ENCODE measurements around the gene OR7D2.
A peak's percentile ranks its signal among the peaks of the same experiment; 100 is the strongest.
"Not testable (repeated sequence)": the region's sequence is repeated elsewhere in the genome, so short reads cannot be mapped to it uniquely, and the experiment has no call there.

OR7D2 gene

DNA sequence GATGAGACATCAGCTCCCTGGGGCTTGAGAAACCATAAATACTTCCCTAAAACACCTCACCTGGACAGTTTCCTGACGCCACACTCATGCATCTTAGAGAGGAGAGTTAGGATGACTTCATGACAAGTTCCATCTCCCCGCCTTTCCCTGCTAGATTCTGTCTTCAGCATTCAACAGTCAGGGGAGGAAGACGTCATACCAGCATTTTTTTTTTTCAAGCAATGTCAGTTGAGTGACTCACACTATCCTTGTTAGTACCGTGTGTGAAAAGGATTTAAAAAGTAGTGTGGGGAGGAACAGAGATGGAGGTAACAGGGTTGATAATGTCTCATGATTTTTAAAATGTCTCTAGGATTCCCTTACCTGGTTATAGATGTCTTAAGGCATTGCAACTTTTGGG is at the start of gene OR7D2:
TSS of gene OR7D2 (plus strand) at position 79 of the 400 bp plus-strand sequence. CDS start 6,803 bp downstream, outside the sequence.
- no peak for DNase-seq (ENCODE audit: low read depth)

DNA sequence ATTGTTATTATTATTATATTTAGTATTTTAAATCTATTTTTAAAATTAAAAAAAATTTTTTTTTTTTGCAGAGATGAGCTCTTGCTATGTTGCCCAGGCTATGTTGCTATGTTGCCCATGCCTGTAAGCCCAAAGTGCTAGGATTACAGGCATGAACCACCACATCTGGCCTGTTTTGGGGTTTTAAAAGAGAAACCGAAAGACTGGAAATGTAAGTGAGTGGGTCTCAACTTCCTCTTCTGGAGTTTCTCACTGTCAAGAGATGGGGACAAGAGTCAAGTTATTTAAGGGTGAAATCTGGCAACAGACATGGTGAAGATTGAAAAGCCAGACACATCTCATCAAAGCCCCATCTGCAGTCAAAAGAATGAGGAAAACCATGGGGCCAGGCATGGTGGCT is 47.8 kb upstream of the OR7D2 start:
- no peak for DNase-seq (ENCODE audit: low read depth)

- no peak for DNase-seq (ENCODE audit: low read depth)
Measured at GRCh38 chr19:9132422-9132821, 46.4 kb upstream of the OR7D2 start.

GRCh38 chr19:9139609-9140158 is 39.1 kb upstream of the OR7D2 start:
- DNase-seq (ENCODE audit: low read depth): no peak

GRCh38 chr19:9140159-9140874 is 38.5 kb upstream of the OR7D2 start, which contains the start of gene ZNF317:
Gene ZNF317, plus strand, starts transcription at chr19:9140397. Its CDS starts 15,620 bp downstream, at chr19:9156017.
- peak; percentile 78 for DNase-seq (ENCODE audit: low read depth)

- no peak for DNase-seq (ENCODE audit: low read depth)
Measured at GRCh38 chr19:9144920-9145319, 33.9 kb upstream of the OR7D2 start.

DNA sequence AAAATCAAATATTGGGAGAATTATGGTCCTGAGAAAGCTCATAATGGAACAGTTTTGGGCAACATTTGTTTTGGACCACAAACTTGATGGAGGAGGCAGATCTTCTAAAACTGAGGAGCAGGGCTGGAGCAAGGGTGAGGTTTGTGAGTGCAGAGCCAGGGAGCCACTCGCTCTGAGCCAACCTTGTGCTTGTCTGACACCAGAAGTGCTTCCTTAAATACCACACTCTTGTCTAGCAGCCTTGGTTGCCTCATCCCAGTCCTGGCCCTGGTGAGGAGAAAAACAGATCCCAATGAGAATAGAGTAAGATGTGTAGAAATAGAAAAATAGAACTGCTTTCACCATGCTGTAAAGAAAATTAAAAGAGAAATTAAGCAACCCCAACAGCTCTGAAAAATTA is 31.9 kb upstream of the OR7D2 start:
- DNase-seq (ENCODE audit: low read depth): no peak

- DNase-seq (ENCODE audit: low read depth): no peak
Measured at GRCh38 chr19:9148697-9149096, 30.1 kb upstream of the OR7D2 start.

GRCh38 chr19:9149997-9150396 is 28.8 kb upstream of the OR7D2 start:
- DNase-seq (ENCODE audit: low read depth): no peak

- no peak for DNase-seq (ENCODE audit: low read depth)
Measured at GRCh38 chr19:9150650-9151049, 28.1 kb upstream of the OR7D2 start.

GRCh38 chr19:9151367-9151766 is 27.4 kb upstream of the OR7D2 start:
- no peak for DNase-seq (ENCODE audit: low read depth)

- no peak for DNase-seq (ENCODE audit: low read depth)
Measured at GRCh38 chr19:9155591-9155990, 23.2 kb upstream of the OR7D2 start.

DNA sequence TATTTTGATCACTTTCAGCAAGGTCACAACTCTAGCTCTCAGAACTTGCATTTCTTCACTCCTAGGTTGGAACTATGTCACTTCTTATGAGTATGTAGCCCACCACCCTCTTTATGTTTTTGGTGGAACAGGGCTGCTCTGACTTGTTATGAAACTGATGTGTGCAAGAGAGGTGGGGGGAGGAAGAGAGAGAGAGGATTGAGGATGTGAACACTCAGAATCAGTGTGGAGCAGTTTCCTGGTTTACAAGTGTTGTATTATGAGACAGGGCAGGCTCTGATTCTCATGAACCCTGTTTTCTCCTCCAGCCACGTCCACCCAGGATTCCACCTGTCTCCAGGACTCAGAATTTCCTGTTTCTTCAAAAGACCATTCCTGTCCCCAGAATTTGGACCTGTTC is 22.5 kb upstream of the OR7D2 start:
- no peak for DNase-seq (ENCODE audit: low read depth)

DNA sequence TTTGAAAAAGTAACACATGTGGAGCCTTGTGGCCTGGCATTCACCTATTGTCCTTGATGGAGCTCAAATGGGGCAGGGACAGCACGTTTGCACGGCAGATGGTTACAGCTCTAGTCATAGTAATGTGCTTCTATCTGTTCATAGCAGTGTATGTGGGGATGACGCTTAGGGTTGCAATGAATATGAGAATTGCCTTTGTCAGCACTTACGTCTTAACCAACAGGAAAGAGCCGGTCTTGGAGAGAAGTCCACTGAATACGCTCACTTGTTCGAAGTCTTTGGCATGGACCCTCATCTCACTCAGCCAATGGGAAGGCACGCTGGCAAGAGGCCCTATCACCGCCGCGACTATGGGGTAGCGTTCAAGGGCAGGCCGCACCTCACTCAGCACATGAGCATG is 18.9 kb upstream of the OR7D2 start:
- no peak for DNase-seq (ENCODE audit: low read depth)

GRCh38 chr19:9161427-9161826 is 17.4 kb upstream of the OR7D2 start:
- no peak for DNase-seq (ENCODE audit: low read depth)

GRCh38 chr19:9165261-9165660 is 13.5 kb upstream of the OR7D2 start:
- DNase-seq (ENCODE audit: low read depth): no peak

- DNase-seq (ENCODE audit: low read depth): no peak
Measured at GRCh38 chr19:9166846-9167245, 11.9 kb upstream of the OR7D2 start.

GRCh38 chr19:9171393-9171991 is 7.3 kb upstream of the OR7D2 start:
- no peak for DNase-seq (ENCODE audit: low read depth)

DNA sequence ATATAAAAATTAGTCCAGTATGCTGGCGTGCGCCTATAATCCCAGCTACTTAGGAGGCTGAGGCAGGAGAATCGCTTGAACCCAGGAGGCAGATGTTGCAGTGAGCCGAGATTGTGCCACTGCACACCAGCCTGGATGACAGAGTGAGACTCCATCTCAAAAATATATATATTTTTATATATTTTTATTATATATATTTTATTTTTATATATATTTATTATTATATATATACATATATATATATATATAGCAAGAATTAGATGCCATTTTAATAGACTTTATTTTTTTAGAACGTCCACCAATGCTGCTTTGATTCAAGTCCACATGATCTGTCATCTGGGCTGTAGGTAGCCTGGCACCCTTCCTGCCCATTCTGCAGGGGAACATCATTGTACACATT is 3.5 kb upstream of the OR7D2 start:
- DNase-seq (ENCODE audit: low read depth): no peak

GRCh38 chr19:9183000-9183399 is 4.2 kb downstream of the OR7D2 start:
- DNase-seq (ENCODE audit: low read depth): no peak

DNA sequence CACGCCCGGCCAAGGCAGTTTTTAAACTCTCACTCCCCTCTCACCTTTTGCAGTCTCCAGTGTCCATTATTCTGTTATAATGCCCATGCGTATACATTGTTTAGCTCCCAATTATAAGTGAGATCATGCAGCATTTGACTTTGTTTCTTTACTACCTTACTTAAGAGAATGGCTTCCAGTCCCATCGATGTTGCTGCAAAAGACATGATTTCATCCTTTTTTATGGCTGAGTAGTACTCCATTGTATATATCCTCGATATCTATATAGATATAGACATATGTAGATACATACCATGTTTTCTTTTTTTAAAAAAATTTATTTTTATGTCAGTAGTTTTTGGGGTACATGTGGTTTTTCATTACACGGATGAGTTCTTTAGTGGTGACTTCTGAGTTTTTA is 8.4 kb downstream of the OR7D2 start:
- DNase-seq (ENCODE audit: low read depth): no peak

DNA sequence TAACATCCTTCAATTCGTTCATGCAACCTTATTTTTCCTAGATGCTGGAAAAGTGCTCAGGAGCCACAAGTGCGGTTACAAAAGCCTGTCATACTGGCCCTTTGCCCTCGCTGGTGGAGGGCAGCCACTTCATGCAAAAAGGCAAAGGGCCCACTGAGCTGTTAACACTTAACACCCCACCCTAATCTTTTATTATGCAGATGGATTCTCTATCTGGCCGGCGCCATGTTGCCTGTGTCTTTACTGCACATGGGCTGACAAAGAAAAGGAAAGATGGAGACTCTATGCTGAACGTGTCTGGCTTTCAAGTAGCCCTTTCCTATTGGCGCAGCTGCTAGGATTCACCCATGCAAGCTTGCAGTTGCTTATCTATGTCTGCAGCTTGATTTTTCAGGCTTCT is 10.8 kb downstream of the OR7D2 start:
- DNase-seq (ENCODE audit: low read depth): no peak

DNA sequence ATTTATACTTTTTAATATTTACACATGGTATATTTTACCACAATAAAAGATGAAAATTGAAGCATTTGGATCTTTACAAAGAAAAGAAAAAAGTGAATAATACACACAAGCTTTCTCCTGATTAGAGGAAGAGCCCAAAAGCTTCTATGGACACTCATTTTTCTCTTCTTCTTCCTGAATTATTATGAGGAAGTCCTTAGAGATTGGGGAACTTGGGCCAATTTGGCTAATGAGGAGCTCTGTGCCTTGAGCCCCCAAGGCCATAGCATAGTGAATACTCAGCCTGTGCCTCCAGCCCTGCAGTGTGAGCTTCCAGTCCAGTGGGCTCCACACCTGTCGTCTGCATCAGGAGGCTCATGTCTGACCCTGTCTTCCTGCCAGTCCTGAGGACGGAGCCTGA is 19.3 kb downstream of the OR7D2 start:
- DNase-seq (ENCODE audit: low read depth): not testable (repeated sequence)

Measured in stimulated activated CD8-positive, alpha-beta memory T cell treated with anti-CD3 and anti-CD28 coated beads, Interleukin-7, amount 100 ng/mL, for 24 hours (primary cell).